AG09309 (cell line): ENCODE results near the gene MAGI2.
"Not testable (repeated sequence)": the region's sequence is repeated elsewhere in the genome, so short reads cannot be mapped to it uniquely, and the experiment has no call there.

Source experiments
- DNase-seq: peaks from one replicate; pipeline ENCODE4 v3.0.0-alpha.2; 2010; ENCODE audit warnings: low read depth
- H3K4me3 ChIP-seq: 2 replicates; pipeline ENCODE4 v1.5.1; 2011; ENCODE audit warnings: mild to moderate bottlenecking, low read depth, low read length, moderate library complexity; ENCODE audit not compliant: control insufficient read depth
- TF ChIP-seq, protein P1 (sequence below): IDR thresholded peaks from 2 replicates; pipeline ENCODE4 v1.5.1; 2011; ENCODE audit warnings: mild to moderate bottlenecking, low read depth, low read length, inconsistent platforms; ENCODE audit not compliant: insufficient read depth, control insufficient read depth; ENCODE audit errors: missing control alignments

The MAGI2 gene

GRCh38 chr7:78306634-78307033 is 1146.8 kb downstream of the MAGI2 start:
- no peak for DNase-seq
- TF ChIP-seq, protein P1, sequence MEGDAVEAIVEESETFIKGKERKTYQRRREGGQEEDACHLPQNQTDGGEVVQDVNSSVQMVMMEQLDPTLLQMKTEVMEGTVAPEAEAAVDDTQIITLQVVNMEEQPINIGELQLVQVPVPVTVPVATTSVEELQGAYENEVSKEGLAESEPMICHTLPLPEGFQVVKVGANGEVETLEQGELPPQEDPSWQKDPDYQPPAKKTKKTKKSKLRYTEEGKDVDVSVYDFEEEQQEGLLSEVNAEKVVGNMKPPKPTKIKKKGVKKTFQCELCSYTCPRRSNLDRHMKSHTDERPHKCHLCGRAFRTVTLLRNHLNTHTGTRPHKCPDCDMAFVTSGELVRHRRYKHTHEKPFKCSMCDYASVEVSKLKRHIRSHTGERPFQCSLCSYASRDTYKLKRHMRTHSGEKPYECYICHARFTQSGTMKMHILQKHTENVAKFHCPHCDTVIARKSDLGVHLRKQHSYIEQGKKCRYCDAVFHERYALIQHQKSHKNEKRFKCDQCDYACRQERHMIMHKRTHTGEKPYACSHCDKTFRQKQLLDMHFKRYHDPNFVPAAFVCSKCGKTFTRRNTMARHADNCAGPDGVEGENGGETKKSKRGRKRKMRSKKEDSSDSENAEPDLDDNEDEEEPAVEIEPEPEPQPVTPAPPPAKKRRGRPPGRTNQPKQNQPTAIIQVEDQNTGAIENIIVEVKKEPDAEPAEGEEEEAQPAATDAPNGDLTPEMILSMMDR: no peak
- no peak overlapping the region for H3K4me3 ChIP-seq

- TF ChIP-seq, protein P1: no peak
- no peak for DNase-seq
- H3K4me3 ChIP-seq: no peak overlapping the region
Measured at GRCh38 chr7:78301407-78301806, 1152.1 kb downstream of the MAGI2 start.

DNA sequence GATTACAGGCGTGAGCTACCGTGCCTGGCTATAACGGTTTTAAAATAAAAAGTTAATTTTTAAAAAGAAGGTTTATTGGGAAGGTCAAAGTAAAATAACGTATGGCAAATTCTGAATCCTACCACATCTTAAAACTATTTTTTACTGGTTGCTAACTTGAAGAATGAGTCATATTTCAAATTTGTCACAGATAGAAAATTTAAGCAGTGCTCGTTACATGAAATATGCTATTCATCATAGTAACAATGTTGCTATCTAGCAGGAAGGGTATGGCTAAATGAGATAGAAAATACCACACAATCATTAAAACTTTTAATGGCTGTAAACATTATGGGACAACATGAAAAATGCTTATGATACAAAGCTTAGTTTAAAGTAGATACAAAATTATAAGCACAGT is 1154.4 kb downstream of the MAGI2 start:
- TF ChIP-seq, protein P1: no peak
- no peak overlapping the region for H3K4me3 ChIP-seq
- DNase-seq: no peak

- no peak for DNase-seq
- H3K4me3 ChIP-seq: no peak overlapping the region
- TF ChIP-seq, protein P1: no peak
Measured at GRCh38 chr7:78296644-78297371, 1156.7 kb downstream of the MAGI2 start.

- no peak overlapping the region for H3K4me3 ChIP-seq
- TF ChIP-seq, protein P1: no peak
- no peak for DNase-seq
Measured at GRCh38 chr7:78296046-78296597, 1157.3 kb downstream of the MAGI2 start.

DNA sequence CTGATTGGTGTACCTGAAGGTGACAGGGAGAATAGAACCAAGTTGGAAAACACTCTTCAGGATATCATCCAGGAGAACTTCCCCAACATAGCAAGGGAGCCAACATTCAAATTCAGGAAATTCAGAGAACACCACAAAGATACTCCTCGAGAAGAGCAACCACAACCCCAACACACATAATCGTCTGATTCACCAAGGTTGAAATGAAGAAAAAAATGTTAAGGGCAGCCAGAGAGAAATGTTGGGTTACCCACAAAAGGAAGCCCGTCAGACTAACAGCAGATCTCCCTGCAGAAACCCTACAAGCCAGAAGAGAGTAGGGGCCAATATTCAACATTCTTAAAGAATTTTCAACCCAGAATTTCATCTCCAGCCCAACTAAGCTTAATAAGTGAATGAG is 1164.0 kb downstream of the MAGI2 start:
- H3K4me3 ChIP-seq, DNase-seq: not testable (repeated sequence)

- TF ChIP-seq, protein P1: no peak
- DNase-seq: no peak
- no peak overlapping the region for H3K4me3 ChIP-seq
Measured at GRCh38 chr7:78284945-78285344, 1168.5 kb downstream of the MAGI2 start.
